ENCODE data around the gene ADAM29.
A peak's percentile ranks its signal among the peaks of the same experiment; 100 is the strongest.
"Not testable (repeated sequence)": the region's sequence is repeated elsewhere in the genome, so short reads cannot be mapped to it uniquely, and the experiment has no call there.

ADAM29 gene

GRCh38 chr4:174989791-174990190, 71.6 kb downstream of the ADAM29 start:
- no peak for TF ChIP-seq CTCF (IDR thresholded peaks at IDR 0.05; ENCODE audit: control insufficient read depth, extremely low read depth, insufficient read depth)
- H3K4me3 ChIP-seq (ENCODE audit: low read depth, low read length) = no peak overlapping the region
- no peak for DNase-seq (ENCODE audit: low read depth)

GRCh38 chr4:174993916-174994315, 75.8 kb downstream of the ADAM29 start:
- no peak for DNase-seq (ENCODE audit: low read depth)
- H3K4me3 ChIP-seq (ENCODE audit: low read depth, low read length) = no peak overlapping the region
- no peak for TF ChIP-seq CTCF (IDR thresholded peaks at IDR 0.05; ENCODE audit: control insufficient read depth, extremely low read depth, insufficient read depth)

- DNase-seq (ENCODE audit: low read depth) = no peak
- no peak overlapping the region for H3K4me3 ChIP-seq (ENCODE audit: low read depth, low read length)
- no peak for TF ChIP-seq CTCF (IDR thresholded peaks at IDR 0.05; ENCODE audit: control insufficient read depth, extremely low read depth, insufficient read depth)
Observed at GRCh38 chr4:174996079-174996478, 77.9 kb downstream of the ADAM29 start.

- no peak for TF ChIP-seq CTCF (IDR thresholded peaks at IDR 0.05; ENCODE audit: control insufficient read depth, extremely low read depth, insufficient read depth)
- H3K4me3 ChIP-seq (ENCODE audit: low read depth, low read length) = no peak overlapping the region
- no peak for DNase-seq (ENCODE audit: low read depth)
Observed at GRCh38 chr4:174999407-174999806, 81.2 kb downstream of the ADAM29 start.

GRCh38 chr4:175017751-175018150, 99.6 kb downstream of the ADAM29 start:
- DNase-seq (ENCODE audit: low read depth) = no peak
- no peak for TF ChIP-seq CTCF (IDR thresholded peaks at IDR 0.05; ENCODE audit: control insufficient read depth, extremely low read depth, insufficient read depth)
- H3K4me3 ChIP-seq (ENCODE audit: low read depth, low read length) = no peak overlapping the region

- not testable (repeated sequence) for DNase-seq (ENCODE audit: low read depth)
Observed at GRCh38 chr4:175019447-175019846, 101.3 kb downstream of the ADAM29 start.

More at GRCh38 chr4:175019447-175019846, 101.3 kb downstream of the ADAM29 start:
- peak overlapping the region; percentile 24 for H3K4me3 ChIP-seq (ENCODE audit: low read depth, low read length)

All from LNCaP clone FGC (cell line).